K562 (cell line): Measurements from ENCODE around the gene NISCH. TPM values are rescaled to one million over a fixed set of nuclear protein-coding genes. Genes with fewer than 3 reads are reported as not detected.

Source experiments
- ATAC-seq: fragments of 200-7000 bp; cut with Tn5 transposase; 3 replicates; pipeline ENCODE4 v1.9.1; 2020; ENCODE audit warnings: moderate library complexity
- BruUV-seq: library from RNA; stranded (reverse); fragments of 400-500 nt; replicated peaks from 2 replicates; lab custom pipeline; 2021; lab: Mats Ljungman, UMichigan
- CTCF ChIA-PET: fragments of 300-600 bp; formaldehyde crosslinking; extraction: SDS; loops from one replicate; lab custom pipeline; 2021; ENCODE audit warnings: low intra/inter-chr PET ratio; lab: Yijun Ruan, JAX
- POLR2A ChIA-PET: fragments of 300-600, 350-650 bp; sonication (Branson Sonifier 250); formaldehyde crosslinking; extraction: SDS; loops from one replicate; lab custom pipeline; 2021; ENCODE audit warnings: antibody characterized with exemption, inconsistent platforms; lab: Yijun Ruan, JAX
- DNase-seq, 4 experiments: peaks; one replicate each; pipeline versions ENCODE4 v3.0.0 to v3.0.0-alpha.2; 2011 to 2018; ENCODE audit warnings: low spot score in 3 of 4, mixed read lengths in 3 of 4; ENCODE audit errors: extremely low read depth in 1 of 4
- FAIRE-seq: peaks from 2 replicates; lab custom pipeline; 2011; peaks lifted over from hg19 to GRCh38; lab: Jason Lieb, UNC
- H2AFZ ChIP-seq: 2 replicates; pipeline ENCODE4 v1.6.0; 2011; ENCODE audit warnings: low read depth, low read length, control low read depth, inconsistent platforms
- H3K27ac ChIP-seq: fragments of 200-600 bp; 3 replicates; pipeline ENCODE4 v1.8.0; 2011; ENCODE audit warnings: low read depth, mild to moderate bottlenecking, control low read depth, inconsistent platforms, low read length, moderate library complexity, mixed read lengths; ENCODE audit errors: extremely low read depth
- H3K27me3 ChIP-seq, 2 experiments: fragments of 300-600 bp in 1 of 2; 2 replicates in 1 of 2; 3 replicates in 1 of 2; pipeline versions ENCODE4 v1.6.0 to v1.8.0; 2011; ENCODE audit warnings: inconsistent platforms in 2 of 2, low read length in 2 of 2, mild to moderate bottlenecking in 1 of 2, mixed read lengths in 1 of 2, moderate library complexity in 1 of 2; ENCODE audit not compliant: control insufficient read depth in 2 of 2, insufficient read depth in 2 of 2
- H3K36me3 ChIP-seq: fragments of 300-600 bp; 3 replicates; pipeline ENCODE4 v1.8.0; 2011; ENCODE audit warnings: mild to moderate bottlenecking, low read length, inconsistent platforms; ENCODE audit not compliant: control insufficient read depth, insufficient read depth
- H3K4me1 ChIP-seq, 2 experiments: fragments of 200-600 bp in 1 of 2; replicated peaks in 1 of 2; 2 replicates in 1 of 2; 3 replicates in 1 of 2; pipeline versions ENCODE4 v1.5.1 to v1.8.0; 2011; ENCODE audit warnings: inconsistent platforms in 2 of 2, low read length in 2 of 2, mild to moderate bottlenecking in 1 of 2, mixed read lengths in 1 of 2, moderate library complexity in 1 of 2; ENCODE audit not compliant: control insufficient read depth in 2 of 2, insufficient read depth in 2 of 2
- H3K4me2 ChIP-seq: 2 replicates; pipeline ENCODE4 v1.6.1; 2011; ENCODE audit warnings: low read length, control low read depth, inconsistent platforms, mixed read lengths; ENCODE audit not compliant: insufficient read depth
- H3K4me3 ChIP-seq: fragments of 200-600 bp; sonication (generic), shearing (Covaris generic); 2 replicates; pipeline ENCODE4 v1.5.1; 2016; ENCODE audit warnings: control low read depth, inconsistent platforms
- H3K79me2 ChIP-seq: fragments of 200-600 bp; 3 replicates; pipeline ENCODE4 v1.8.0; 2011; ENCODE audit warnings: low read length, inconsistent platforms; ENCODE audit not compliant: control insufficient read depth, insufficient read depth
- H3K9ac ChIP-seq, 2 experiments: 2 replicates each; pipeline versions ENCODE4 v1.6.0 to v1.6.1; 2011; ENCODE audit warnings: low read depth in 2 of 2, low read length in 2 of 2, control low read depth in 1 of 2, inconsistent platforms in 1 of 2, mild to moderate bottlenecking in 1 of 2, mixed read lengths in 1 of 2; ENCODE audit not compliant: insufficient read depth in 1 of 2
- H3K9me1 ChIP-seq: one replicate; pipeline ENCODE4 v1.6.0; 2011; ENCODE audit warnings: inconsistent platforms, mild to moderate bottlenecking, low read length, moderate library complexity; ENCODE audit not compliant: control insufficient read depth, insufficient read depth
- H3K9me3 ChIP-seq: replicated peaks from 2 replicates; pipeline ENCODE4 v1.5.1; 2011; ENCODE audit warnings: low read depth, low read length, inconsistent platforms; ENCODE audit not compliant: control insufficient read depth, insufficient read depth
- H4K20me1 ChIP-seq: replicated peaks from 2 replicates; pipeline ENCODE4 v1.6.1; 2011; ENCODE audit warnings: low read length, inconsistent platforms, mixed read lengths; ENCODE audit not compliant: control insufficient read depth, insufficient read depth
- MYC ChIP-seq, 2 experiments: fragments of 250-450 bp in 1 of 2; sonication (Bioruptor Pico) in 1 of 2; IDR thresholded peaks; 2 replicates each; pipeline versions ENCODE4 v1.5.1 to v1.6.1; 2012 to 2021; ENCODE audit warnings: low read depth in 2 of 2, borderline replicate concordance in 1 of 2, improper control_type of control experiment in 1 of 2, low read length in 1 of 2, mild to moderate bottlenecking in 1 of 2, moderate library complexity in 1 of 2
- SREBF1 ChIP-seq: fragments of 150-350 bp; IDR thresholded peaks from 2 replicates; pipeline ENCODE4 v1.6.1; 2014; ENCODE audit warnings: antibody characterized with exemption, low read depth, low read length, borderline replicate concordance
- WGBS: fragments of 100-300 bp; shearing (Covaris generic); methylation state at CpG from one replicate; pipeline ENCODE4 v1.1.6; 2016; ENCODE audit warnings: low coverage, mixed read lengths; ENCODE audit not compliant: insufficient coverage; ENCODE audit errors: missing lambda C conversion rate; 5-methylcytosine and 5-hydroxymethylcytosine counted together
- in situ Hi-C: fragments of 300-500 bp; cut with MboI; formaldehyde crosslinking; loops from 4 replicates; pipeline ENCODE4 v1.15.0; 2018; ENCODE audit warnings: inconsistent platforms, mixed read lengths
- intact Hi-C: fragments of 100-400 bp; cut with micrococcal nuclease; formaldehyde crosslinking; loops from 2 replicates; pipeline ENCODE4 v1.14.2; 2022
- polyA plus RNA-seq, 8 experiments: library from polyadenylated mRNA; depleted of rRNA in 4 of 8; stranded (reverse) in 5 of 8; unstranded in 3 of 8; fragments of >200 nt; fragmentation: Nextera tagmentation in 2 of 8; fragmentation: Illumina TruSeq in 1 of 8; extraction: Ambion mirVana in 2 of 8; extraction: Trizol in 1 of 8; gene quantifications; 2 replicates each; pipeline versions ENCODE4 v1.2.1 to v1.2.3, GENCODE V29; 2011 to 2014; ENCODE audit warnings: inconsistent platforms in 1 of 8, missing spikeins in 1 of 8
- total RNA-seq, 7 experiments: library from RNA; depleted of rRNA in 6 of 7; stranded (reverse); fragments of >200 nt in 6 of 7; fragmentation: Illumina TruSeq in 2 of 7; extraction: Trizol in 2 of 7; gene quantifications; 2 replicates each; pipeline versions ENCODE4 v1.2.1 to v1.2.3, GENCODE V29; 2011 to 2021; ENCODE audit warnings: low replicate concordance in 1 of 7
- TF ChIP-seq, protein P1 (sequence below): fragments of 450-650 bp; IDR thresholded peaks from 2 replicates; pipeline ENCODE4 v1.6.1; 2017; ENCODE audit warnings: antibody characterized with exemption, mild to moderate bottlenecking

Gene NISCH
- total and polyA plus RNA-seq, 9 of the 15 experiments (the other 6 are each of a cell fraction or from before 2014, with no cell fraction given): 0.44 to 43.5 (median 23.4) TPM

DNA sequence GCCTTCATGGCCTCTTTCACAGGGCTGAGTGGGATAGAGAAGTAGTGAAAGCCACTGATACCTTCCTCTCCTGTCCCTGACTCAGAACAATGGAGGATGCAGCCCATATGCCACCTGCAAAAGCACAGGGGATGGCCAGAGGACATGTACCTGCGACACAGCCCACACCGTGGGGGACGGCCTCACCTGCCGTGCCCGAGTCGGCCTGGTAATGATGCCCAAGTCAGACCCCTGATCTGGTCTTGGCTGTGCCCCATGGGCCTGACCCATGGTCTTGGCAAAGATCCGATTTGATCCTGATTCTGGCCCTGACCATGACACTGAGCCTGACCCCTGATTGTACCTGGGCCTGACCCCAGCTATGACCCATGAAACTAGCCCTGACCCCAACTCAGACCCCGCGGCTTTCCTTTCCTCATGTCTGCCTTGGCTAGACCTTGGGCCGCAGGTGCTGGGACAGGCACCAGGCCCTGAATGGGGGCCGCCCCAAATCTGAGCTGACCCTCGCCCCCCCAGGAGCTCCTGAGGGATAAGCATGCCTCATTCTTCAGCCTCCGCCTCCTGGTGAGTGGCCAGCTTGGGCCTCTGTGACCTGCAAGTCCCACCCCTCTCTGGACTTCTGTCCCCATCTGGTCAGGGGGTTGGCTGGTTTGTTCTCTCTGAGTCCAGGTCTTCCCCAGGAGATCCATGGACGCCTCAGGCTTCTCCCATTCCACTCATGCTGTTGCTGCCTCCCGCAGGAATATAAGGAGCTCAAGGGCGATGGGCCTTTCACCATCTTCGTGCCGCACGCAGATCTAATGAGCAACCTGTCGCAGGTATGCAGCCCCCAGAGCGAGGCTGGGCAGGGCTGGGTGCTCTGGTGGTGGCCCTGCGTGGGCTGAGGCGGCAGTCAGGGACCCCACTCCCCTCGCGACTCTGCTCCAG, 62.7 kb downstream of the NISCH start:
- Histone ChIP-seq H3K27me3 (peaks cover 0 to 10% of the 10 kb centered on the region in 2 experiments; a peak in 1 of 5 replicates), H3K9ac (peak overlapping the region; percentile 31 to 81; a peak in 3 of 4 replicates), H3K79me2 (no peaks in the 10 kb centered on the region)
- BruUV-seq: no TSS peak
- POLR2A ChIA-PET: no interaction called here
- WGBS: 80% methylated on average over 19 of the region's 25 CpGs
- no peak for TF ChIP-seq SREBF1
- TF ChIP-seq MYC (IDR thresholded peaks at IDR 0.05; ENCODE audit: low read depth, low read length): 0 out of 2 replicates have a peak, but pooled peaks have one; percentile 3
- no peak for TF ChIP-seq MYC (CRISPR knock-in tag; IDR thresholded peaks at IDR 0.05; ENCODE audit: borderline replicate concordance, low read depth)
- TF ChIP-seq, protein P1, sequence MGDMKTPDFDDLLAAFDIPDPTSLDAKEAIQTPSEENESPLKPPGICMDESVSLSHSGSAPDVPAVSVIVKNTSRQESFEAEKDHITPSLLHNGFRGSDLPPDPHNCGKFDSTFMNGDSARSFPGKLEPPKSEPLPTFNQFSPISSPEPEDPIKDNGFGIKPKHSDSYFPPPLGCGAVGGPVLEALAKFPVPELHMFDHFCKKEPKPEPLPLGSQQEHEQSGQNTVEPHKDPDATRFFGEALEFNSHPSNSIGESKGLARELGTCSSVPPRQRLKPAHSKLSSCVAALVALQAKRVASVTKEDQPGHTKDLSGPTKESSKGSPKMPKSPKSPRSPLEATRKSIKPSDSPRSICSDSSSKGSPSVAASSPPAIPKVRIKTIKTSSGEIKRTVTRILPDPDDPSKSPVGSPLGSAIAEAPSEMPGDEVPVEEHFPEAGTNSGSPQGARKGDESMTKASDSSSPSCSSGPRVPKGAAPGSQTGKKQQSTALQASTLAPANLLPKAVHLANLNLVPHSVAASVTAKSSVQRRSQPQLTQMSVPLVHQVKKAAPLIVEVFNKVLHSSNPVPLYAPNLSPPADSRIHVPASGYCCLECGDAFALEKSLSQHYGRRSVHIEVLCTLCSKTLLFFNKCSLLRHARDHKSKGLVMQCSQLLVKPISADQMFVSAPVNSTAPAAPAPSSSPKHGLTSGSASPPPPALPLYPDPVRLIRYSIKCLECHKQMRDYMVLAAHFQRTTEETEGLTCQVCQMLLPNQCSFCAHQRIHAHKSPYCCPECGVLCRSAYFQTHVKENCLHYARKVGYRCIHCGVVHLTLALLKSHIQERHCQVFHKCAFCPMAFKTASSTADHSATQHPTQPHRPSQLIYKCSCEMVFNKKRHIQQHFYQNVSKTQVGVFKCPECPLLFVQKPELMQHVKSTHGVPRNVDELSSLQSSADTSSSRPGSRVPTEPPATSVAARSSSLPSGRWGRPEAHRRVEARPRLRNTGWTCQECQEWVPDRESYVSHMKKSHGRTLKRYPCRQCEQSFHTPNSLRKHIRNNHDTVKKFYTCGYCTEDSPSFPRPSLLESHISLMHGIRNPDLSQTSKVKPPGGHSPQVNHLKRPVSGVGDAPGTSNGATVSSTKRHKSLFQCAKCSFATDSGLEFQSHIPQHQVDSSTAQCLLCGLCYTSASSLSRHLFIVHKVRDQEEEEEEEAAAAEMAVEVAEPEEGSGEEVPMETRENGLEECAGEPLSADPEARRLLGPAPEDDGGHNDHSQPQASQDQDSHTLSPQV: 0 out of 2 replicates have a peak, but pooled peaks have one; percentile 28
- TF ChIP-seq, all 486 proteins: peak for 2
- Histone ChIP-seq H3K9me1 (no peaks in the 10 kb centered on the region), H2AFZ (peak overlapping the region; percentile 94), H3K27ac (peak overlapping the region; percentile 4; the same call in 1 of the 3 replicates), H3K4me3 (peak overlapping the region; percentile 11; the same call in 1 of the 2 replicates), H4K20me1 (no peaks in the 10 kb centered on the region), H3K9me3 (no peaks in the 10 kb centered on the region), H3K4me2 (peak overlapping the region; percentile 59), H3K36me3 (no peaks in the 10 kb centered on the region), H3K4me1 (peaks cover 12 to 57% of the 10 kb centered on the region in 2 experiments; a peak in 4 of 5 replicates)
- DNase-seq: peak in 1 of 4 experiments; percentile 35
- peak; percentile 11 for FAIRE-seq
- ATAC-seq: no peak
- CTCF ChIA-PET: no interaction called here
- intact Hi-C loops (no loop called here), in situ Hi-C loops (no loop called here)
